ENCODE data around the gene SYP.

- TF ChIP-seq, protein P1, sequence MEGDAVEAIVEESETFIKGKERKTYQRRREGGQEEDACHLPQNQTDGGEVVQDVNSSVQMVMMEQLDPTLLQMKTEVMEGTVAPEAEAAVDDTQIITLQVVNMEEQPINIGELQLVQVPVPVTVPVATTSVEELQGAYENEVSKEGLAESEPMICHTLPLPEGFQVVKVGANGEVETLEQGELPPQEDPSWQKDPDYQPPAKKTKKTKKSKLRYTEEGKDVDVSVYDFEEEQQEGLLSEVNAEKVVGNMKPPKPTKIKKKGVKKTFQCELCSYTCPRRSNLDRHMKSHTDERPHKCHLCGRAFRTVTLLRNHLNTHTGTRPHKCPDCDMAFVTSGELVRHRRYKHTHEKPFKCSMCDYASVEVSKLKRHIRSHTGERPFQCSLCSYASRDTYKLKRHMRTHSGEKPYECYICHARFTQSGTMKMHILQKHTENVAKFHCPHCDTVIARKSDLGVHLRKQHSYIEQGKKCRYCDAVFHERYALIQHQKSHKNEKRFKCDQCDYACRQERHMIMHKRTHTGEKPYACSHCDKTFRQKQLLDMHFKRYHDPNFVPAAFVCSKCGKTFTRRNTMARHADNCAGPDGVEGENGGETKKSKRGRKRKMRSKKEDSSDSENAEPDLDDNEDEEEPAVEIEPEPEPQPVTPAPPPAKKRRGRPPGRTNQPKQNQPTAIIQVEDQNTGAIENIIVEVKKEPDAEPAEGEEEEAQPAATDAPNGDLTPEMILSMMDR (conservative IDR thresholded peaks at IDR 0.05; ENCODE audit: low read length) = no peak
- no peak for TF ChIP-seq EZH2phosphoT487 (IDR thresholded peaks at IDR 0.05; ENCODE audit: borderline replicate concordance, low read depth, low read length)
These were observed 33.2 kb upstream of the SYP start, which contains the start of gene CACNA1F for GRCh38 chrX:49233176-49233575.

Data from OCI-LY7 (cell line).